Subcutaneous adipose tissue (tissue), 4 donors: ENCODE data around the gene TMED7. TPM values are rescaled to one million over a fixed set of nuclear protein-coding genes. Genes with fewer than 3 reads are reported as not detected.

Source experiments
- total RNA-seq, 4 donors: library from RNA; depleted of rRNA; stranded (reverse); fragments of >200 nt; gene quantifications; one replicate each; pipeline ENCODE4 v1.1.0, GENCODE V29; 2016
- TF ChIP-seq, protein P1 (sequence below): fragments of 450-650 bp; IDR thresholded peaks from one replicate; pipeline ENCODE4 v1.5.1; 2016; ENCODE audit warnings: low read depth, mild to moderate bottlenecking, control low read depth, antibody characterized with exemption, moderate library complexity

TMED7 gene
- total RNA-seq: 100 to 1,000 TPM in 1 of 4 donors, 10 to 100 TPM in 3; 75.1 to 141 (median 77.4) TPM

DNA sequence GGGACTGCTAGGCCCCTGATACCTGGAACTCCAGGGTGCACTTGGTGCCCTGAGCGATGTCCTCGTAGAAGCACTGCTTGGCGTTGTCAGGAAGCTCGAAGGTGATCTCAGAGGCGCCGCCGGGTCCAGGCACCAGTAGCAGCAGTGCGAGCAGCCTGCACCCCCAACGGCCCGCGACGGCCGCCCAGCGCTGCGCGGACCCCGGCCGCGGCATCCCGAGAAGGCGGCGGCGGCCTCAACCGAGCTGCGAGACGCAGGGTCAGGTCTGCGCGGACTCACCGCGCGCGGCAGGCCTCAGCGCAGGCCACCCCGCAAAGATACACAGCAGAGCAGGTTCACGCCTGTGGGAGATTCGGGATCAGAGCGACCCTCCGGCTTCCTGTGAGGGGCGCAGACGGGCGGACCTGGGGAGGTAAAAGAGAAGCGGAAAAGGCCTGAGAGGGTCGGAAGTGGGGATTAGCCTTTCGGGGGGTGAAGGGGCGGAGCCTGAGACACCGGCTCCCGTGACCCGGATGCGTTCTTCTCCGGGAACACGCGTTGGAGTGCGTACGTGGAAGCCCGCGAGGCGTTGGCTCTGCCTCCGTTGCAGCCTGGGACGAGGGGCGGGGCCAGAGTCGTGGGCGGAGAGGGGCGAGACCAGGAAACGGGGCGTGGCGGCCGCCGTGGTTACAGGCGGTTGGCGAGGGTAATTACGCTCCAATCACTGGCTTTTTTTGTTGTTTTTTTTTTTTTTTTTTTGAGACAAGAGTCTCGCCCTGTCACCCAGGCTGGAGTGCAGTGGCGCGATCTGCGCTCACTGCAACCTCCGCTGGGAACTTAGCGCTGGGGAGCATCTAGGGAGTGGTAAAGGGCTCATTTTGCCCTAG lies at the start of gene TMED7:
Gene TMED7, minus strand, starts transcription at position 458 of the 866 bp plus-strand sequence. Its CDS starts 244 bp downstream, at position 214.
- TF ChIP-seq, protein P1, sequence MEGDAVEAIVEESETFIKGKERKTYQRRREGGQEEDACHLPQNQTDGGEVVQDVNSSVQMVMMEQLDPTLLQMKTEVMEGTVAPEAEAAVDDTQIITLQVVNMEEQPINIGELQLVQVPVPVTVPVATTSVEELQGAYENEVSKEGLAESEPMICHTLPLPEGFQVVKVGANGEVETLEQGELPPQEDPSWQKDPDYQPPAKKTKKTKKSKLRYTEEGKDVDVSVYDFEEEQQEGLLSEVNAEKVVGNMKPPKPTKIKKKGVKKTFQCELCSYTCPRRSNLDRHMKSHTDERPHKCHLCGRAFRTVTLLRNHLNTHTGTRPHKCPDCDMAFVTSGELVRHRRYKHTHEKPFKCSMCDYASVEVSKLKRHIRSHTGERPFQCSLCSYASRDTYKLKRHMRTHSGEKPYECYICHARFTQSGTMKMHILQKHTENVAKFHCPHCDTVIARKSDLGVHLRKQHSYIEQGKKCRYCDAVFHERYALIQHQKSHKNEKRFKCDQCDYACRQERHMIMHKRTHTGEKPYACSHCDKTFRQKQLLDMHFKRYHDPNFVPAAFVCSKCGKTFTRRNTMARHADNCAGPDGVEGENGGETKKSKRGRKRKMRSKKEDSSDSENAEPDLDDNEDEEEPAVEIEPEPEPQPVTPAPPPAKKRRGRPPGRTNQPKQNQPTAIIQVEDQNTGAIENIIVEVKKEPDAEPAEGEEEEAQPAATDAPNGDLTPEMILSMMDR: no peak

DNA sequence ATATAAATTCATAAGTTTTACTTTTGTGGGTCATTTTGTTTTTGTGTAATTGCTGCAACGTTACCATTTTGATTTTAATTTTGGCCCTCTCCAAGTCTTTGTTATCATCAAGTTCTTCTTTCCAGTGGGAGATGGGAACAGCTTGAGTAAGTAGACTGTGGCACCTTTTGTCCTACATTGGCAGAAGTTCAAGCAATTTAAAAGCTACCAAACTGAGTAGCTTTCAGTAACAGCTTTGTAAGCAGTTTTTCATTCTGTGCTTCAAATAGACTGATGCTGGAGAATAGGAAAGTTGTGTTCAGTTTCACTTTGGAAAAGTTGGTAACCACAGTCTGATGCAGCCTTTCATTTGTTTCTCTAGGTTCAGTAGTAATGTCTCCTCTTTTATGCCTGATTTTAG lies 47.8 kb upstream of the TMED7 start:
- TF ChIP-seq, protein P1: no peak

DNA sequence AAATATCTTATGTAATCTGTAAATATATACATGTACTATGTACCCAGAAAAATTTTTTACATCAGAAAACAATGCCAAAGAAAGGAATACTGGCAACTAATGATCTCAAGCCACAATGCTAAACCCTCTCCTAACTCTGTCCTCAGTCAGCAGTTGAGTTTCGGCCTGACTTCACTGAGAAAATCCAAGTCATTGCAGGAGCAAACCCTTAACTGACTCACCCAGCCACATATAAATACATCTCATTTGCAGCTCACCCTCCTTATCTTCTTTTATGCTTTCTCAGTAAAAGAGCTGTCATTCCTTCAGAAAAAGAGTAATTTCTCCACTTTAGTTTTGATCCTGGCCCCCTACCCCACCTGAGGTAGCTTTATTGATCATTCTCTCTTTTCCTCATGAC lies 46.1 kb upstream of the TMED7 start:
- TF ChIP-seq, protein P1: no peak

DNA sequence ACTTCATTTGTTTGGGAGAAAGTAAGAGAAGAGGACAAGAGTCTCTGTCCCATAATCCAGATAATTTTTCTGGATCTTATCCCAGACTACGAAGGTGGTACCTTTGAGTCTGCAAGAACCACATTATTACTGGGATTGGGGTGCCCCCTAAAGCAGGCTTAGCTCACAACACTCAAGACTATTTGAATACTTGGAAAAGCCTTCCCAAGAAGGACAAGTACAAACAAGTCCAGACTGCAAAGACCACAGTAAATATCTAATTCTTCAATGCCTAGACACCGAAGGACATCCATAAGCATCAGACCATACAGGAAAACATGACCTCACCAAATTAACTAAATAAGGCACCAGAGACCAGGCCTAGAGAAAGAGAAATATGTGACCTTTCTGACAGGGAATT lies 40.2 kb upstream of the TMED7 start:
- TF ChIP-seq, protein P1: no peak

DNA sequence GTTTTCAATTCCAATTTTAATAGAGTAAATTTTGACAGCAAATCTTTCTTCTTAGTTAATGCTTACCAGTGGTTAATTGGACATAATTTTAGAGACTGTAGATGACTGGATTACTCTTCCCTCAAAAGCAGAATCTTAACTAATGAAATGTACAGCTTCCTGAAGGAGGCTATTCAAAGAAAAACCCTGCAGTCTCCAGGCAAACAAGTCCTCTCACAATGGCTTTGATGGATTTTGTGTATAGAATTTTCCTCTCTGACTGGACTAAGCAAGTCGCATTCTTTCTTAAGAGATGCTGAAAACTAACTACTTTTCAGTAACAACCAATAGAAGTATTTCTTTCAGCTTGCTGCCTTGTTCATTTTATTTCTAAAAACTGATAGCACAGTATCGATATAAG lies 35.7 kb upstream of the TMED7 start:
- TF ChIP-seq, protein P1: no peak

DNA sequence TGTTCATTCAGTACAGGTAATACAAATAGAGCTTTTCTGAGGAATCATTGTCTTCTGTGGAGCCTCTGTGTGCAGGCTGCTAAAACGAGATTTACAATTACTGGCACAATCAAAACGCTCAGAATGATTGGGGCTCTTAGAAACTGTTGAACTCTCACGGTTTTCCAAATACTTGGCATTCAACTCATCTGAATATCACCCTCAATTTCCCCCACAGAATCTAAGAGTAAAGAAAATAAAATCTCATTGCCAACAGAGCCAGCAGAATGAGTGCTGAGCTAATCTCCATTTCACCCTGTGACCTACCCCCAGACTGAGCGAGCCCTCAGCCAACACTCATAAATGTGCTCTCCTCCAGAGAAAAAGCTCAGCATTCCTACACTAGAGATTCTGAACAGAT lies 35.3 kb upstream of the TMED7 start:
- TF ChIP-seq, protein P1: no peak

DNA sequence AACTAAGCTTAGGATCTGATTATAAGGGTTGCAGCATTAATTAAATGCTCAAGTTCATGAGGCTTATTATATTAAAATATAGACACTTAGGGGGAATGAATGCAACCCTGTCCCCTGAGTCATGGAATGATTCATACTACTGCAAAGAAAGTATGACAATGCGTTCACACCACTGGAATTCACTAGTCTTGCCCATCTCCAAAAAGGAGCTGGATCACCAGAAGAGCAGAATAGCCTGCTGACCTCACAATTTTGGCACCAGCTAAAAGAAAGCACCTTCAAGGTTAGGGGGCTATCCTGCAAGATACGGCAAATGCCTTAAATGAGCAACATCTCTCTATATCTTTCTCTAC lies 32.0 kb upstream of the TMED7 start:
- TF ChIP-seq, protein P1: no peak
